WERI-Rb-1 (cell line): ENCODE measurements around the gene LAMB4.

Experiments
- DNase-seq: peaks from one replicate; pipeline ENCODE4 v3.0.0-alpha.2; 2020
- H3K27ac ChIP-seq: fragments of 250-450 bp; sonication (Bioruptor Pico); 2 replicates; pipeline ENCODE4 v1.5.1; 2020; ENCODE audit warnings: mild to moderate bottlenecking, moderate library complexity
- H3K27me3 ChIP-seq: fragments of 250-450 bp; sonication (Bioruptor Pico); 2 replicates; pipeline ENCODE4 v1.5.1; 2021; ENCODE audit warnings: mild to moderate bottlenecking, low read depth, moderate library complexity; ENCODE audit not compliant: insufficient read depth, severe bottlenecking
- H3K36me3 ChIP-seq: fragments of 250-450 bp; sonication (Bioruptor Pico); 2 replicates; pipeline ENCODE4 v1.5.1; 2020; ENCODE audit warnings: mild to moderate bottlenecking, moderate library complexity
- H3K4me3 ChIP-seq: 2 replicates; pipeline ENCODE4 v1.5.1; 2011; ENCODE audit warnings: low read depth, mild to moderate bottlenecking, control low read depth, low read length
- H3K9me3 ChIP-seq: fragments of 250-450 bp; sonication (Bioruptor Pico); 2 replicates; pipeline ENCODE4 v1.5.1; 2021; ENCODE audit warnings: mild to moderate bottlenecking, moderate library complexity; ENCODE audit not compliant: severe bottlenecking
- CTCF ChIP-seq: IDR thresholded peaks from 2 replicates; pipeline ENCODE4 v1.5.1; 2011; ENCODE audit warnings: low read depth, mild to moderate bottlenecking, control low read depth, inconsistent platforms, low read length

LAMB4 gene

GRCh38 chr7:108130261-108130660 is at the start of gene LAMB4:
Gene LAMB4, minus strand, starts transcription at chr7:108130361. Its CDS starts 7,197 bp downstream, at chr7:108123164.
- H3K36me3 ChIP-seq, result no peaks in the 10 kb centered on the region
- H3K4me3 ChIP-seq, result no peak within 1 kb of the TSS
- no peaks in the 10 kb centered on the region for H3K9me3 ChIP-seq
- no peaks in the 10 kb centered on the region for H3K27me3 ChIP-seq
- no peak within 1 kb of the TSS for H3K27ac ChIP-seq
- no peak for DNase-seq
- TF ChIP-seq CTCF, result no peak

GRCh38 chr7:108178398-108178797 is 48.2 kb upstream of the LAMB4 start:
- Histone ChIP-seq H3K27me3 (no peaks in the 10 kb centered on the region), H3K4me3 (no peak overlapping the region), H3K27ac (no peak overlapping the region), H3K36me3 (no peaks in the 10 kb centered on the region), H3K9me3 (no peaks in the 10 kb centered on the region)
- no peak for TF ChIP-seq CTCF
- no peak for DNase-seq

DNA sequence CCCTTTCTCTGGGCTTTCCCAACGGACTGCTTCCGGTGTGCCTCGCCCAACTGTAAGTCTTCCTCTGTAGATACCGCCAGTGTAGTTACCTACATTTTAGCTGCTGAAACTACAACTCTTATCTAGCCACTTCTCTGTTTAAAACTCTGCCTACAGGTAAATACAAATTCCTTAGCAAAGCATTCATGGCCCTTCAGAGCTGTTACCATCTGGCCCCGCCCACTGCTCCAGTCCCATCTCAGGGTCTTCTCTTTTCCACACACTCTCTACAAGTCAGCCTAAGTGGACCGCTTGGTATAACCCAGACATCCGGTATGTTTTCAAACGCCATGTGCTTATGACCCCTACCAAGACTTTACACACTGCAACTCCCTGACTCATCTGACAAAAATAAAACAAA is 41.0 kb upstream of the LAMB4 start:
- no peak for DNase-seq

GRCh38 chr7:108170251-108170650 is 40.1 kb upstream of the LAMB4 start:
- Histone ChIP-seq H3K27me3 (no peaks in the 10 kb centered on the region), H3K27ac (no peak overlapping the region), H3K4me3 (no peak overlapping the region), H3K9me3 (no peaks in the 10 kb centered on the region), H3K36me3 (no peaks in the 10 kb centered on the region)
- TF ChIP-seq CTCF, result no peak
- no peak for DNase-seq

More for the DNA sequence above, 41.0 kb upstream of the LAMB4 start:
- no peak overlapping the region for H3K4me3 ChIP-seq
- H3K27ac ChIP-seq, result no peak overlapping the region
- H3K9me3 ChIP-seq, result no peaks in the 10 kb centered on the region
- TF ChIP-seq CTCF, result no peak
- H3K27me3 ChIP-seq, result no peaks in the 10 kb centered on the region
- H3K36me3 ChIP-seq, result no peaks in the 10 kb centered on the region

- no peak for TF ChIP-seq CTCF
- DNase-seq, result no peak
- Histone ChIP-seq H3K4me3 (no peak overlapping the region), H3K27ac (no peak overlapping the region), H3K9me3 (no peaks in the 10 kb centered on the region), H3K27me3 (no peaks in the 10 kb centered on the region), H3K36me3 (no peaks in the 10 kb centered on the region)
Observed at GRCh38 chr7:108167460-108167859, 37.3 kb upstream of the LAMB4 start.

- Histone ChIP-seq H3K9me3 (no peaks in the 10 kb centered on the region), H3K36me3 (no peaks in the 10 kb centered on the region), H3K27me3 (no peaks in the 10 kb centered on the region), H3K27ac (no peak overlapping the region), H3K4me3 (no peak overlapping the region)
- TF ChIP-seq CTCF, result no peak
- no peak for DNase-seq
Observed at GRCh38 chr7:108166687-108167086, 36.5 kb upstream of the LAMB4 start.
